Amniotic stem cell (primary cell): Measurements from ENCODE around the gene CTSG.
"Not testable (repeated sequence)": the region's sequence is repeated elsewhere in the genome, so short reads cannot be mapped to it uniquely, and the experiment has no call there.

Source experiments
- DNase-seq: peaks from one replicate; lab custom pipeline; 2025; lab: John Stamatoyannopoulos, UW

CTSG gene

GRCh38 chr14:24576182-24576581, at the start of gene CTSG:
TSS of gene CTSG (minus strand) at chr14:24576250. CDS start at chr14:24576223, 27 bp downstream.
- no peak for DNase-seq

GRCh38 chr14:24613747-24614146, 37.7 kb upstream of the CTSG start:
- no peak for DNase-seq

- no peak for DNase-seq
These were observed 37.2 kb upstream of the CTSG start for GRCh38 chr14:24613241-24613640.

GRCh38 chr14:24612196-24612595, 36.1 kb upstream of the CTSG start:
- no peak for DNase-seq

GRCh38 chr14:24609655-24610344, 33.8 kb upstream of the CTSG start, which contains the start of gene GZMH:
TSS of gene GZMH (minus strand) at chr14:24609685. CDS start at chr14:24609613, 72 bp downstream.
- DNase-seq = no peak

GRCh38 chr14:24607635-24608514, 31.8 kb upstream of the CTSG start:
- DNase-seq = no peak

- no peak for DNase-seq
These were observed 31.0 kb upstream of the CTSG start for GRCh38 chr14:24607081-24607480.

- DNase-seq = no peak
These were observed 30.2 kb upstream of the CTSG start for GRCh38 chr14:24606297-24606696.

- DNase-seq = no peak
These were observed 29.6 kb upstream of the CTSG start for GRCh38 chr14:24605435-24606190.

GRCh38 chr14:24597403-24597802, 21.4 kb upstream of the CTSG start:
- no peak for DNase-seq

- DNase-seq = no peak
These were observed 19.2 kb upstream of the CTSG start for GRCh38 chr14:24595073-24595808.

- DNase-seq = not testable (repeated sequence)
These were observed 15.0 kb upstream of the CTSG start for GRCh38 chr14:24591004-24591403.

GRCh38 chr14:24584402-24584801, 8.4 kb upstream of the CTSG start:
- not testable (repeated sequence) for DNase-seq

GRCh38 chr14:24578558-24578957, 2.5 kb upstream of the CTSG start:
- DNase-seq = no peak

- DNase-seq = no peak
These were observed 721 bp upstream of the CTSG start for GRCh38 chr14:24576771-24577170.

GRCh38 chr14:24574206-24574774, 1.8 kb downstream of the CTSG start:
- no peak for DNase-seq

GRCh38 chr14:24566318-24566717, 9.7 kb downstream of the CTSG start:
- DNase-seq = no peak

- no peak for DNase-seq
These were observed 10.3 kb downstream of the CTSG start for GRCh38 chr14:24565766-24566165.

GRCh38 chr14:24563505-24563904, 12.5 kb downstream of the CTSG start:
- DNase-seq = no peak

GRCh38 chr14:24556756-24557155, 19.3 kb downstream of the CTSG start:
- no peak for DNase-seq

GRCh38 chr14:24549064-24549463, 27.0 kb downstream of the CTSG start:
- not testable (repeated sequence) for DNase-seq
